Measurements from ENCODE around the gene LPIN1. TPM values are rescaled to one million over a fixed set of nuclear protein-coding genes. Genes with fewer than 3 reads are reported as not detected.
"Not testable (repeated sequence)": the region's sequence is repeated elsewhere in the genome, so short reads cannot be mapped to it uniquely, and the experiment has no call there.

LPIN1 gene
- total RNA-seq, 1 experiment from 2014 or later = 13.9 TPM

DNA sequence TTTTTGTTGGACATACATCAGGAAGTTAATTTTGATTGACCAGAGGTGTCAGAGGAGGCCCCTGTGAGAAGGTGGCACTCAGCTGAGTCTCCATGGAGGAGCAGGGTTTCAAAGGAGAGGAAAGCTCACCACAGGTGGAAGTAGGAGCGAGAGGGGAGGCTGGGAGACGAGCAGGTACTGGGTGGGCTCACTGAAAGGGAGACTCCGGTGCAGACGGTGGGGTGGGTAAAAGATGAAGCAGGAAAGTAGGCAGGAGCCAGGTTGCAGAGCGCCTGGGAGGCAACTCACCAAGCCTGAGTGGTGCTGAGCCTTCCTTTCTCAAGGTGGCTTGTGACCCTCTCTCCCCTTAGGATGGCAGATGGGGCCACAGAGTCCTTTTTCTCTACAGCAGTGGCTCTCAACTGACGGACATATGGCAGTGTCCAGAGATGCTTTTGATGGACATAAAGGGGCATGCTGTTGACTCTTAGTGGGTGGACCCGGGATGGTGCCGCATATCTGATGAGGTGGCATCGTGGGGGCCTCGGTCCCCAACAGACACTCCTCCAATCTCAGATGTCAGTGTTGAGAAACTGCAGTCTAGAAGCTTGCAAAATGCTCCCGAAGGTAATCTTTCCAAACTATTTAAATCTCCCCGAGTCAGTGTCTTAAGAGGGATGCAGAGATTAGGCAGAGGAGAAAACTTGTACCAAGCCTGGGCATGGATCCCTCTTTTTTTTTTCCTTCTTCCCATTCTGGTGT lies 64.0 kb downstream of the LPIN1 start:
- Mint-ChIP-seq H3K4me1 (no peaks in the 10 kb centered on the region), H3K36me3 (peaks cover 26% of the 10 kb centered on the region), H3K27me3 (ENCODE audit: low read depth) (no peaks in the 10 kb centered on the region), H3K4me3 (no peak overlapping the region), H3K9me3 (no peaks in the 10 kb centered on the region), H3K27ac (no peak overlapping the region)
- DNase-seq (ENCODE audit: low spot score) (no peak), ATAC-seq (no peak)
- CTCF ChIA-PET = interaction anchor here (0.8 to 1.1 kb wide), 2 partner anchors 24 to 31 kb away, joined by 3 to 4 read pairs; no protein-coding TSS in a partner anchor
- POLR2A ChIA-PET = interaction anchor here (0.6 kb wide), 1 partner anchor 315 kb away, joined by 3 read pairs; no protein-coding TSS in a partner anchor
- TF ChIP-seq, protein P1, sequence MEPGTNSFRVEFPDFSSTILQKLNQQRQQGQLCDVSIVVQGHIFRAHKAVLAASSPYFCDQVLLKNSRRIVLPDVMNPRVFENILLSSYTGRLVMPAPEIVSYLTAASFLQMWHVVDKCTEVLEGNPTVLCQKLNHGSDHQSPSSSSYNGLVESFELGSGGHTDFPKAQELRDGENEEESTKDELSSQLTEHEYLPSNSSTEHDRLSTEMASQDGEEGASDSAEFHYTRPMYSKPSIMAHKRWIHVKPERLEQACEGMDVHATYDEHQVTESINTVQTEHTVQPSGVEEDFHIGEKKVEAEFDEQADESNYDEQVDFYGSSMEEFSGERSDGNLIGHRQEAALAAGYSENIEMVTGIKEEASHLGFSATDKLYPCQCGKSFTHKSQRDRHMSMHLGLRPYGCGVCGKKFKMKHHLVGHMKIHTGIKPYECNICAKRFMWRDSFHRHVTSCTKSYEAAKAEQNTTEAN (CRISPR knock-in tag; IDR thresholded peaks at IDR 0.05) = no peak

GRCh38 chr2:11811036-11811654 lies 64.7 kb downstream of the LPIN1 start:
- TF ChIP-seq, protein P2, sequence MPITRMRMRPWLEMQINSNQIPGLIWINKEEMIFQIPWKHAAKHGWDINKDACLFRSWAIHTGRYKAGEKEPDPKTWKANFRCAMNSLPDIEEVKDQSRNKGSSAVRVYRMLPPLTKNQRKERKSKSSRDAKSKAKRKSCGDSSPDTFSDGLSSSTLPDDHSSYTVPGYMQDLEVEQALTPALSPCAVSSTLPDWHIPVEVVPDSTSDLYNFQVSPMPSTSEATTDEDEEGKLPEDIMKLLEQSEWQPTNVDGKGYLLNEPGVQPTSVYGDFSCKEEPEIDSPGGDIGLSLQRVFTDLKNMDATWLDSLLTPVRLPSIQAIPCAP (CRISPR knock-in tag; IDR thresholded peaks at IDR 0.05) = no peak
- no peak for TF ChIP-seq HMGA2 (CRISPR knock-in tag; IDR thresholded peaks at IDR 0.05)
- TF ChIP-seq, protein P3, sequence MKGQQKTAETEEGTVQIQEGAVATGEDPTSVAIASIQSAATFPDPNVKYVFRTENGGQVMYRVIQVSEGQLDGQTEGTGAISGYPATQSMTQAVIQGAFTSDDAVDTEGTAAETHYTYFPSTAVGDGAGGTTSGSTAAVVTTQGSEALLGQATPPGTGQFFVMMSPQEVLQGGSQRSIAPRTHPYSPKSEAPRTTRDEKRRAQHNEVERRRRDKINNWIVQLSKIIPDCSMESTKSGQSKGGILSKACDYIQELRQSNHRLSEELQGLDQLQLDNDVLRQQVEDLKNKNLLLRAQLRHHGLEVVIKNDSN (CRISPR knock-in tag; IDR thresholded peaks at IDR 0.05) = no peak
- no peak for TF ChIP-seq ZNF317 (CRISPR knock-in tag; IDR thresholded peaks at IDR 0.05; ENCODE audit: borderline replicate concordance, low read depth)
- TF ChIP-seq ZNF263 (CRISPR knock-in tag; IDR thresholded peaks at IDR 0.05; ENCODE audit: low read depth) = no peak
- no peak for TF ChIP-seq TP53 (CRISPR knock-in tag; IDR thresholded peaks at IDR 0.05)
- TF ChIP-seq FOXP1 (CRISPR knock-in tag; IDR thresholded peaks at IDR 0.05; ENCODE audit: borderline replicate concordance) = no peak
- no peak for TF ChIP-seq ZNF232 (CRISPR knock-in tag; IDR thresholded peaks at IDR 0.05)
- TF ChIP-seq SMAD3 (CRISPR knock-in tag; IDR thresholded peaks at IDR 0.05; ENCODE audit: borderline replicate concordance) = no peak
- no peak for TF ChIP-seq ATF3 (CRISPR knock-in tag; conservative IDR thresholded peaks at IDR 0.05)
- TF ChIP-seq NR2C2 (CRISPR knock-in tag; IDR thresholded peaks at IDR 0.05) = no peak
- no peak for TF ChIP-seq ATF1 (CRISPR knock-in tag; IDR thresholded peaks at IDR 0.05)
- TF ChIP-seq, protein P4, sequence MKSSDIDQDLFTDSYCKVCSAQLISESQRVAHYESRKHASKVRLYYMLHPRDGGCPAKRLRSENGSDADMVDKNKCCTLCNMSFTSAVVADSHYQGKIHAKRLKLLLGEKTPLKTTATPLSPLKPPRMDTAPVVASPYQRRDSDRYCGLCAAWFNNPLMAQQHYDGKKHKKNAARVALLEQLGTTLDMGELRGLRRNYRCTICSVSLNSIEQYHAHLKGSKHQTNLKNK (CRISPR knock-in tag; IDR thresholded peaks at IDR 0.05) = no peak
- Mint-ChIP-seq H3K9me3 (no peaks in the 10 kb centered on the region), H3K27ac (no peak overlapping the region), H3K4me1 (no peaks in the 10 kb centered on the region), H3K36me3 (peaks cover 25% of the 10 kb centered on the region), H3K4me3 (no peak overlapping the region), H3K27me3 (ENCODE audit: low read depth) (no peaks in the 10 kb centered on the region)
- CTCF ChIA-PET = interaction anchor here (1.1 kb wide), 1 partner anchor 25 kb away, joined by 3 read pairs; no protein-coding TSS in a partner anchor
- ATAC-seq = no peak
- DNase-seq (ENCODE audit: low spot score) = no peak
- POLR2A ChIA-PET = no interaction called here

DNA sequence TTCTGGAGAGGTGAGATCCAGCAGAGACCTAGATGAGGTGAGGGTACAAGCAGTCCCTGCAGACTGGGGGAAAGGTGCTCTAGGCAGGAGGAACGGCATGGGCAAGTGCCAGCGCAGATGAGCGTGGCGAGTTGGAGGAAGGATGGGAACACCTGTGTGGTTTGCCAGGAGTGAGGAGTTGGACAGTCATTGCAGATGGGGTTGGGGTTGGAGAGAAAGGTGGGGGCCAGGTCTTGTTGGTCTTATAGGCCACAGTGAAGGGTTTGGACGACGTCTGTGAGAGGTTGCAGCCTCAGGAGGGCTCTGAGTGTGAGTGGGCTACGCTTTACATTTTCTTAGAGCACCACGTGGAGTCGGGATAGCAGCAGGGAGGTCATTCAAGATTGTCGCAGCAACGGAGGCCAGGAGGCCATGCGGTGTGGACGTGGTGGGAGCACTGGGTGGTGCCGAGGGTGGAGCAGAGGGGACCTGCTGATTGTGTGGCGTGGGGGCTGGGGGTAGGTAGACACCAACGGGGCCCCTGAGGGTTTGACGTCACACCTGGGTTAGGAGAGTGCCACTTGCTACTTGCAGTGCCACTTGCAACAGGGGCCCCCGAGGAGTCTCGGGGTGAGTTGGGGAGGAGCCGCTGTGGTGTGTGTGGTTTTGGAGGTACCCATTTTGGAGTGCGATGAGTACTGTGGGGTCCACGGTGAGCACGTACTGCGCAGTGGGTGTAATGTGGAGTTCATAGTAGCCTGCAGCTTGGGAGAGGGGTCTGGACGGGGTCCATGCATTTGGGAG lies 66.2 kb downstream of the LPIN1 start:
- Mint-ChIP-seq H3K27ac (no peak overlapping the region), H3K4me1 (no peaks in the 10 kb centered on the region), H3K36me3 (peaks cover 32% of the 10 kb centered on the region), H3K4me3 (no peak overlapping the region), H3K27me3 (ENCODE audit: low read depth) (no peaks in the 10 kb centered on the region), H3K9me3 (peaks cover 7% of the 10 kb centered on the region)
- DNase-seq (ENCODE audit: low spot score) (no peak), ATAC-seq (no peak)
- ChIA-PET CTCF (no interaction called here), POLR2A (no interaction called here)
- no peak for TF ChIP-seq AR (CRISPR knock-in tag; IDR thresholded peaks at IDR 0.05)
- TF ChIP-seq JUN (CRISPR knock-in tag; IDR thresholded peaks at IDR 0.05) = no peak
- no peak for TF ChIP-seq ZNF121 (CRISPR knock-in tag; IDR thresholded peaks at IDR 0.05)

- H3K27ac Mint-ChIP-seq; DNase-seq (ENCODE audit: low spot score); H3K9me3 Mint-ChIP-seq; POLR2A ChIA-PET; ATAC-seq; H3K4me1 Mint-ChIP-seq; H3K4me3 Mint-ChIP-seq; H3K27me3 Mint-ChIP-seq (ENCODE audit: low read depth): not testable (repeated sequence)
- CTCF ChIA-PET = interaction anchor here (0.6 kb wide), 1 partner anchor 138 kb away, joined by 4 read pairs; no protein-coding TSS in a partner anchor
- peaks cover 30% of the 10 kb centered on the region for H3K36me3 Mint-ChIP-seq
These were observed 66.9 kb downstream of the LPIN1 start for GRCh38 chr2:11813345-11813744.
